Cardiac fibroblast (primary cell): ENCODE data around the gene TAF8.

Experiments used
- DNase-seq, 2 donors: peaks; one replicate each; pipeline versions ENCODE4 v3.0.0 to v3.0.0-alpha.2; 2010; ENCODE audit warnings: low read depth in 2 of 2
- H3K4me3 ChIP-seq, 2 donors: replicated peaks in 1 of 2; 1 replicate in 1 of 2; 2 replicates in 1 of 2; pipeline ENCODE4 v1.5.1; 2011; ENCODE audit warnings: low read depth in 2 of 2, low read length in 2 of 2, mild to moderate bottlenecking in 2 of 2, moderate library complexity in 1 of 2
- CTCF ChIP-seq: IDR thresholded peaks from one replicate; pipeline ENCODE4 v1.5.1; 2011; ENCODE audit warnings: low read depth, mild to moderate bottlenecking, low read length, inconsistent platforms

Gene TAF8

DNA sequence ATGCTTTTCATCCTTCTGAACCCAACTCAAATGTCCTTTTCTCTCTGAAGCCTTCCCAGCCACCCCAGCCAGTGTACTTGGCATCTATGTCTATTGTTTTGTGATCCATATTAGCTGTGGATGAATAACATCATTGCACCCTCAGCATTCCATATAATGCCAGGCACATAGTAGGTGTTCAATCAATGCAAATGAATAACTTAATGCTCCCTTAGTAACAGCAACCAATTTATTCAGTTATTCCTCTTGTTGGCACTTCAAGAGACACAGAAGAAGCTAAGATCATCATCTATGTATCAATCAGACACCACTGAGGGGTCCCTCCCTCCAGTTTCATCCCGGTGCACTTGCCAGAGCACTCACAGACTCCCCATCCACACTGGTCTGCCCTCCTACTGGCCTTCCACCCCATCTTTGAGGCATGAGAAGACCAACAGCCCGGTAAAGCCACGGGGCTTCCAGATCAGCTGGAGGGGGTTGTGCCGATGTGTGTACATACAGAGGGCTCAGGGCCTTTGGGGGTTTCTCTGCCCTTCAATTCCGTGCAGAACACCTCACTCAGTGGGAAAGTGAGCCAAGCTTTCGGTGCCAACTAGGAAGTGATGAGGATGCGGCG is 2.4 kb upstream of the TAF8 start:
- peak overlapping the region; percentile 63 to 90 for H3K4me3 ChIP-seq
- TF ChIP-seq CTCF, result no peak
- DNase-seq, result no peak

DNA sequence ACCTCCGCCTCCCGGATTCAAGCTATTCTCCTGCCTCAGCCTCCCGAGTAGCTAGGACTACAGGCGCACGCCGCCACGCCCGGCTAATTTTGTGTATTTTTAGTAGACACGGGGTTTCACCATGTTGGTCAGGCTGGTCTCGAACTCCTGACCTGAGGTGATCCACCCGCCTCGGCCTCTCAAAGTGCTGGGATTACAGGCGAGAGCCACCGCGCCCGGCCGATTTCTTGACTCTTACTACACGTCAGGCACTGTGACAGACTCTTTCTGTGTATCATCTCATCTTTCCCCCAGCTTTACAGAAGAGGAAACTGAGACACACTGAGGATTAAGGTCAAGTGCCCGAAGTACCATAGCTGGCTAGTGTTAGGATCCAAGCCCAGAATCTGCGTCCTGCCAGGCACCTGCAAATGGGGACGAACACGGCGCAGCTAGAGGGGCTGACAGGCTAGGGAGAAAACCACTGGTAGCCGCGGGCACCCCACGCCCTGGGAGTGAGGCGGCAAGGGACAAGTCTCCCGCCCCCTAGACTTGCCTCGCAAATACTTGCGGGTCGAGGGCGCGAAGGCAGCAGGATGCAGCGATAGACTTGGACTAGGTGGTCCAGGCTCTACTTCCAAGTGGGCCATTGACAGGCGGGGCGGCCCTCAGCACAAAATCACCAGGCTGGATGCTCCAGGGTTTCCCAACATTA is 1.1 kb upstream of the TAF8 start:
- no peak for TF ChIP-seq CTCF
- DNase-seq, result no peak
- peak overlapping the region; percentile 63 to 90 for H3K4me3 ChIP-seq

DNA sequence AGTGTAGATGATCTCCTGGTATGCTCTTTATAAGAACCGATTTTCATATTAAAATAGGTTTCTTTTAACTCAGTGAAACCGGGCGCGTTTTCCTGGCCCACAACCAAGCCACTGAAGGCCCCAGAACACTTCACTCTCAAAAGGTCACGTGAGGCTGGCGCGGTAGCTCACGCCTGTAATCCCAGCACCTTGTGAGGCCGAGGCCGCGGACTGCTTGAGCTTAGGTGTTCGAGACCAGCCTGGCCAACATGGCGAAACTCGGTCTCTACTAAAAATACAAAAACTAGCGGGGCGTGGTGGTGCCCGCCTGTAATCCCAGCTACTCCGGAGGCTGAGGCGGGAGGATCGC is 402 bp upstream of the TAF8 start:
- no peak for TF ChIP-seq CTCF
- DNase-seq, result no peak
- H3K4me3 ChIP-seq, result peak overlapping the region; percentile 28 to 85

- H3K4me3 ChIP-seq, result peak overlapping the region; percentile 85 to 87
- DNase-seq, result no peak
- no peak for TF ChIP-seq CTCF
These were observed 937 bp downstream of the TAF8 start for GRCh38 chr6:42051268-42051653.

DNA sequence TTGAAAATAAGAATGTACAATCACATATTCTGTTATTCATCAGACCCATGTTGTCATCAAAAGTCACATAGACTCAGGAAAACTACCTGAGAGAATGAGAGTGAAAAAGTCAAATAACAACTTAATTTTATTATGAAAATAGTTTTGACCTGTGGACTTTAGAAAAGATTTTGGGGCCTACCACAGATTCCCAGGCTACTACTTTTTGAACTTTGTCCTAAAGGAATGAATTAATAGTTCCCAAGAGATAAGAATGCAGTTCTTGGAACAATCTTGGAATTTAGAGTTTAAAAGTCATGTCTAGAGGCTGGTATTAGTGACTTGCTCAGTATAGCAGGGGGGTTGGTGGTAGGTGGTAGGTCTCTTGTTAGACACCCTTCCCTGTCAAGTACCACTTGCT is 3.3 kb downstream of the TAF8 start:
- DNase-seq, result no peak
- TF ChIP-seq CTCF, result no peak
- H3K4me3 ChIP-seq, result no peak overlapping the region

DNA sequence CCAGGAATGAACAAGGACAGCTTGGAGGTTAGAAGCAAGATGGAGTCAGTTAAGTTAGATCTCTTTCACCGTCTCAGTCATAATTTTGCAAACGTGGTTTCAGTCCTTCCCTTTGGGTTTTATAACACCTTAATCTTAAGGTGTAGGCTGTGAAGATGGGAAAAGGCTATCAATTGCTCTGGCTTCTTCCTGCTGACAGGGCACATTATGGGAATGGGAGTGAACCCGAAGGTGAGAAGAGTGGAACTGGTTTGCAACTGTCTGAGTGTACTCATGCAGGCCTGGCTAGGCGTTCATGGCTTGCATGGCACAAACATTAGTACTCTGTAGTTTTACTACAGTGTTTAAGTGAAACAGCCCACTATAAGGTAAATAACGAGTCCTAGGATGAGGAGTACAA is 9.4 kb downstream of the TAF8 start:
- no peak for TF ChIP-seq CTCF
- no peak for DNase-seq
- H3K4me3 ChIP-seq, result no peak overlapping the region
